NCI-H2171 (cell line): Measurements from ENCODE around the gene NFS1.

Experiments used
- DNase-seq: peaks from one replicate; lab custom pipeline; 2025; lab: John Stamatoyannopoulos, UW

The NFS1 gene

DNA sequence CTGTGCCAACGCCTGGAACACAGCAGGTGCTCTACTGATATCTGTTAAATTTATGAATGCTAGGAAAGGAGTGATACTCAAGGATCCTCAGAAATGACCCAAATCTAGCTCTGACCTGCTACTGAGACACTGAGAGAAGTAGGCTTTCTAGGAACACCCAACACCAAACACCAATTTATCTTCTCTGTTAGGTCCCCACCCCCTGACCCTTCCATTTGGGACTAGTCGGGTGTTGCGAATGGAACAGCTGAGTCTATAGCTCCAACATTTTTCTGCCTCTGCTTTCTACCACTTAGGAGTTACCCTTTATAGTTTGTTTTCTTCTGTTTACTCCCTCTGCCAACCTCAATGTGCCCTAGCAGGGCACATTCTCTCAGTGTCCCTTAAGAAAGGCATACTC, 58.4 kb downstream of the NFS1 start:
- DNase-seq: no peak

- DNase-seq: no peak
These were observed 60.4 kb downstream of the NFS1 start for GRCh38 chr20:35638751-35639150.

DNA sequence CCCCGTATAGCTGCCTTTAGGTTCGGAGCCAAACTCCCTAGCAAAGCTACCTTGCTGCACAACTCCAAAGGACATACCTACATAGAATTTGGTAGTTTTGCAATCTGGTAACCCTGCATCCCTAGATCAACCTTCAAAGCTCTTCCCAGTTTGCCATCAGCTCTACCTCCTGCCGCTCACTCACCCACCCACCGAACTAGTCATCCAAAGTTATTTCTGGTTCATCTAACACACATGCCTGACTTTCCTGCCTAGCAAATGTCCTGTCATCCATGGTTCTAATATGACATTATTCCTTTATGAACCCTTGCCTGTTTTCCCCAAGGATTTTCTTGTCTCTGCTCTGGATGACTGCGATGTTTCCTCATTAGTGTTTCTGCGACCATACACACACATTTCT, 61.9 kb downstream of the NFS1 start:
- DNase-seq: no peak

DNA sequence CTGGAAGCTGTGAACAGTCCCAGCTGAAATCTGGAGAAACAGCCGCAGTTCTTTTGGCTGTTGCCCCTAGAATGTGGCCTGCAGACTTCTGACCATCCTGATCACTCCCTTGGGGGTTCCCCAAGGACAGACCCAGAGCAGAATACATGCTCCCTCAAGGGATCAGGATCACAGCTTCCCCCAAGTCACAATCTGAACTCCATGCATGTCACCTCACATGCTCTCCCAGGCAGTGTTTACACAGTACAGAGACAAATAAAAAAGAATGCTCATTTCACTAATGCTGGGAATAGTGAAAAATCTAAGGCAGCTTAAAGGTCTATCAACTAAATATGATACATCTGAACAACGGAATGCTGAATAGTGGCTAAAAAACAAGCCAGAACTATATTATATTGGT, 63.1 kb downstream of the NFS1 start:
- no peak for DNase-seq

GRCh38 chr20:35635652-35636051, 63.5 kb downstream of the NFS1 start:
- no peak for DNase-seq

- no peak for DNase-seq
These were observed 66.5 kb downstream of the NFS1 start for GRCh38 chr20:35632539-35633115.

DNA sequence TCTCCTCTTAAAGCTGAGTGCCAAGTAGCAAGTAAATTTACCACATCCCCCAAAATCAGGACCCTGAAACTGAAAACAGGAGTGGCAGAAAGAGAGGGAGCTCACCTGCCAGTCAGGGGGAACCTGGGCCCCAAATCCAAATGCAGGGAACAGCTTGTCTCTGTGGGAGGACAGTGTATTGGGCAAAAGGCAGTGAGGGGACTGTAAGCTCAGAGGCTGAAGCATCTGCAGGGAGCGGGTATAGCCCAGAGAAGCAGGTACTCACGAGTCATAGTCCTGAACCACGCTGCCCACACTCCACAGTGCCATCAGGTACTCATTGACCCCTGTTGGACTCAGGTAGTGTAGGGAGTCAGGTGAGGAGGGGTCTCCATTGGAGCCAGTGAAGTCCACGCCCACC, 68.5 kb downstream of the NFS1 start:
- DNase-seq: no peak

DNA sequence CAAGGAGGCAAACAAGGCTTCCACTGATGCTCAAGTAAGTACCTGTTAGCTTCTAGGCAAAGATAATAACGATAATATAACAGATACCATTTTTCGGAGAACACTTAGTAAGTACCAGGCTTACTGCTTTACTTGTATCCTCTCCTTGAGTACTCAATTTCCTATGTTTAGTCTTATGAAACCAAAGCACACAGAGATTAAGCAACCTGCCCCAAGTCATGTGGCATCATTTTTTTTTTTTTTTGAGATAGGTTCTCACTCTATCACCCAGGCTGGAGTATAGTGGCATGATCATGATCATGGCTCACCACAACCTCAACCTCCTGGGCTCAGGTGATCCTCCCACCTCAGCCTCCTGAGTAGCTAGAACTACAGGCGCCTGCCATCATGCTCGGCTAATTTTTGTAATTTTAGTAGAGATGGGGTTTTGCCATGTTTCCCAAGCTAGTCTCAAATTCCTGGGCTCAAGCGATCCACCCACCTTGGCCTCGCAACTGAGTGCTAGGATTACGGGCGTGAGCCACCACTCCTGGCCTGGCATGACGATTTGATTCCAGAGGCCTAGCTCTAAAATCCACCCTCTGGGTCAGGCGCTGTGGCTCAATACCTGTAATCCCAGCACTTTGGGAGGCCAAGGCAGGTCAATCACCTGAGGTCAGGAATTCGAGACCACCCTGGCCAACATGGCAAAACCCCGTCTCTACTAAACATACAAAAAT, 69.6 kb downstream of the NFS1 start:
- no peak for DNase-seq

GRCh38 chr20:35627121-35627520, 72.0 kb downstream of the NFS1 start:
- DNase-seq: no peak

DNA sequence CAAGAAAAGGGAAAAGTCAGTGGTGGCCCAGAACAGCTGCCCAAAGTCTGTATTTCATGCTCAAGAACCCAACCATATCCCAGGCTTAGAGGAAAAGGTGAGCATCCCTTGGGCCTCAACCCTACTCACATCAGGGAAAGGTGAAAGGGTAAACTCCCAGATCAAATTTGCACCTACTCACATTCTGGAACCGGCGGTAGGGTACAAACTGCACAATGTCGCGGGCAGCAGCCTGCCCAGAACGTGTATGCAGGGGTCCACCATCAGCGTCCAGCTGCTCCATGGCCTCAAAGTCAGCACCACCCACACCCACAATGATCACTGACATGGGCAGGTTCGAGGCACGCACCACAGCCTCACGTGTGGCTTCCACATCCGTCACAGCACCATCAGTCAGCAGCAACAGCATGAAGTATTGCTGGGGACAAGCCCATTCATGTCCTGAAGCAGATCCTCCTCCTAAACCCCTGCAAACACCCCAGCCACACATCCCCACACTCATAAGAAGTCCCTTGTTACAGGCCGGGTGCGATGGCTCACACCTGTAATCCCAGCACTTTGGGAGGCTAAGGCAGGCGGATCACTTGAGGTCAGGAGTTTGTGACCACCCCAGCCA, 72.7 kb downstream of the NFS1 start:
- no peak for DNase-seq

- no peak for DNase-seq
These were observed 73.4 kb downstream of the NFS1 start for GRCh38 chr20:35625584-35626385.

DNA sequence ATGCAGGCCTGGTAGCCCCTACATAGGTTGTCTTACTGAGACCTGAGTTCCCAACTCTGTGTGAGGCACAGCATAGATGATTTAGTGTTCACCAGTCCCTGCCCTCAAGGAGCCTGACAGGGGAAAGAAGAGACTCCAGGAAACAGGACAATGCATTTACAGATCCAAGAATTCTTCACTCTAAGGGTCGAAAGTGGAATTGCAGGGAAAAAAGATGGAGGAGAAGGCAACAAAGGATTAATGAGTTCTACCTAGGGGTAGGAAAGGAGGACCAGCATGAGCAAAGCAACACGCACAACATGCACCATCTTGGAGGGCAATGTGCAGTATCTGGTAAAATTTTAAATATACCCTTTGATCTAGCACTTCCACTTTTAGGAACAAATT, 77.6 kb downstream of the NFS1 start:
- DNase-seq: no peak

GRCh38 chr20:35620818-35621559, 78.2 kb downstream of the NFS1 start:
- DNase-seq: no peak

DNA sequence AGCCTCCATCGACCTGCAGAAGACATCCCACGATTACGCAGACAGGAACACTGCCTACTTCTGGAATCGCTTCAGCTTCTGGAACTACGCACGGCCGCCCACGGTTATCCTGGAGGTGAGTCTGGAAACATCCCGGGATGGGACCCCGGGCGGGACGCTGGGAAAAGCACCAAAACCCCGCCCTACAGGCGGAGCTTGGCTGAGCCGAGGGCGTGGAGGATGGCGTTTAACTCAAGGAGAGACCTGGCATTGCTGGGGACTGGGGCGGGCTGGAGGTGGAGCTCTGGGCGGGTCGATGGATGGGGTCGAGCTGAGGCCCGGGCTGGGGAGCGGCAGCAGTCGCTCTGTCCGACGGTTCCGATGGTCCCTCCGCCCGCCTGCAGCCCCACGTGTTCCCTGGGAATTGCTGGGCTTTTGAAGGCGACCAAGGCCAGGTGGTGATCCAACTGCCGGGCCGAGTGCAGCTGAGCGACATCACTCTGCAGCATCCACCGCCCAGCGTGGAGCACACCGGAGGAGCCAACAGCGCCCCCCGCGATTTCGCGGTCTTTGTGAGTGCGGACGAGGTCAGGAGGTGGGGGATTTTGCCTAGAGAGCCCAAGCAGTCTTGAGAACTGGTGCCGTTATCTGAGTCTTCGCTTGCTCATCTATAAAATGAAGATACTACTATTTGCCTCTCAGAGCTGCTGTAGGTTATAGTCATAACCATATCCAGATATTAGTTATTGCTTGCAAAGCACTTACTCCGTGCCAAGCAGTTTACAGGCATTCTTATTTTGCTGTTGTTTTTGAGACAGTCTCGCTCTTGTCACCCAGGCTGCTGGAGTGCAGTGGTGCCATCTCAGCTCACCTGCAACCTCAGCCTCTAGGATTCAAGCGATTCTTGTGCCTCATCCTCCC, 79.7 kb downstream of the NFS1 start:
- peak; percentile 93 for DNase-seq

- DNase-seq: no peak
These were observed 80.7 kb downstream of the NFS1 start for GRCh38 chr20:35618263-35619131.
